Uterus (tissue), 4 donors: ENCODE measurements around the gene AFAP1L1. TPM values are rescaled to one million over a fixed set of nuclear protein-coding genes. Genes with fewer than 3 reads are reported as not detected.

Experiments used
- DNase-seq, 2 donors: peaks; one replicate each; pipeline ENCODE4 v3.0.0-alpha.2; 2019 to 2020
- H3K27ac ChIP-seq, 2 donors: fragments of 200-600 bp; sonication (generic); 1 replicate in 1 of 2; 2 replicates in 1 of 2; pipeline ENCODE4 v1.5.1; 2016 to 2018
- H3K27me3 ChIP-seq, 2 donors: fragments of 200-600 bp; sonication (generic); one replicate each; pipeline ENCODE4 v1.5.1; 2018 to 2019; ENCODE audit warnings: control low read depth in 1 of 2
- H3K36me3 ChIP-seq, 2 donors: fragments of 200-600 bp; sonication (generic); one replicate each; pipeline ENCODE4 v1.5.1; 2019; ENCODE audit warnings: control low read depth in 1 of 2
- H3K4me1 ChIP-seq, 2 donors: fragments of 200-600 bp; sonication (generic); one replicate each; pipeline ENCODE4 v1.5.1; 2018 to 2019; ENCODE audit warnings: control low read depth in 1 of 2
- H3K4me3 ChIP-seq, 2 donors: fragments of 200-600 bp; sonication (generic); 1 replicate in 1 of 2; 2 replicates in 1 of 2; pipeline ENCODE4 v1.5.1; 2018 to 2019; ENCODE audit warnings: mild to moderate bottlenecking in 1 of 2
- H3K9me3 ChIP-seq, 2 donors: fragments of 200-600 bp; sonication (generic); one replicate each; pipeline ENCODE4 v1.5.1; 2019; ENCODE audit warnings: control low read depth in 1 of 2
- POLR2A ChIP-seq, 2 donors: fragments of 450-650 bp; IDR thresholded peaks; one replicate each; pipeline ENCODE4 v1.6.1; 2016; ENCODE audit warnings: antibody characterized with exemption in 2 of 2, mild to moderate bottlenecking in 1 of 2, moderate library complexity in 1 of 2
- intact Hi-C: fragments of 100-400 bp; cut with DNase I; formaldehyde crosslinking; loops from one replicate; pipeline ENCODE4 v1.15.1; 2023; ENCODE audit warnings: low total_unique reads
- total RNA-seq, 4 donors: library from RNA; depleted of rRNA in 3 of 4; stranded (reverse); fragments of >200 nt in 3 of 4; gene quantifications; one replicate each; pipeline versions ENCODE4 v1.1.0 to v1.2.4, GENCODE V29; 2014 to 2023
- TF ChIP-seq, protein P1 (sequence below), 4 experiments: fragments of 200-600 bp in 2 of 4; fragments of 450-650 bp in 2 of 4; sonication (generic) in 2 of 4; IDR thresholded peaks; one replicate each; pipeline ENCODE4 v1.5.1; 2016 to 2019; ENCODE audit warnings: antibody characterized with exemption in 4 of 4, mild to moderate bottlenecking in 2 of 4, moderate library complexity in 1 of 4
- donor health status: DM: yes; HTN: yes; CAD: no.

Gene AFAP1L1
- total RNA-seq, 4 donors from 2014 or later, result 5.3 to 26.9 (median 24.6) TPM

DNA sequence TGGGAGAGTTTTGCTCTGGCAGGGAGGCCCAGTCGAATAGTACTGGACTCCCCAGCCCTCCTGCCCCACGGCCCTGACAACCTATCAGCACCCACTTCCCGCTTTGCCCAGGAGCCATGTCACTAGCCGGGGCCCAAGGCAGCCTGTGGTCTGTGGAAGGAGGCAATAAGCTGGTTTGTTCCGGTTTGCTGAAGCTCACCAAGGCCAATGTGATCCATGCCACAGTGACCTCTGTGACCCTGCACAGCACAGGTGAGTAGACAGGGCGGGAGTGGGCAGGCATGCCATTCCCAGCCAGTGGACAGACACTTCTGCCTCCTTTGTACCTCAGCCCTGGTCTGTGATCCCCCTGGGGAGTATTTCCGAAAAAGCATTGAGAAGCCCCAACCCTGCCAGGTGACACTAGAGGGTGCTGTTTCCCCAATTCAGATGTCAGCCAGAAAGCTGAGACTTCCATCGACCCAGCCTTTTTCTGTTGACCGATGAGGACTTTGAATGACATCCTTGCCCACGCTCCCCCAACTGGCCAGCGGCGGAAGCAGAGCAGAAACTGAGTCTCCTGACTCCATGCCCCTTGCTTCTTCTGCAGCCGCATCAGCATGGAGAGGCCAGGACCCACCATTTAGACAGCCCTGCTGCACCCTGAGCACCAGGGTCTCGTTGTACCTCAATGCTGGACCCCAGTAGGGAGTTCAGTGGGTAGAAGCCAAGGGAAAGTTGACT, 95.8 kb downstream of the AFAP1L1 start:
- TF ChIP-seq POLR2A (IDR thresholded peaks at IDR 0.05), result no peak
- TF ChIP-seq, protein P1, sequence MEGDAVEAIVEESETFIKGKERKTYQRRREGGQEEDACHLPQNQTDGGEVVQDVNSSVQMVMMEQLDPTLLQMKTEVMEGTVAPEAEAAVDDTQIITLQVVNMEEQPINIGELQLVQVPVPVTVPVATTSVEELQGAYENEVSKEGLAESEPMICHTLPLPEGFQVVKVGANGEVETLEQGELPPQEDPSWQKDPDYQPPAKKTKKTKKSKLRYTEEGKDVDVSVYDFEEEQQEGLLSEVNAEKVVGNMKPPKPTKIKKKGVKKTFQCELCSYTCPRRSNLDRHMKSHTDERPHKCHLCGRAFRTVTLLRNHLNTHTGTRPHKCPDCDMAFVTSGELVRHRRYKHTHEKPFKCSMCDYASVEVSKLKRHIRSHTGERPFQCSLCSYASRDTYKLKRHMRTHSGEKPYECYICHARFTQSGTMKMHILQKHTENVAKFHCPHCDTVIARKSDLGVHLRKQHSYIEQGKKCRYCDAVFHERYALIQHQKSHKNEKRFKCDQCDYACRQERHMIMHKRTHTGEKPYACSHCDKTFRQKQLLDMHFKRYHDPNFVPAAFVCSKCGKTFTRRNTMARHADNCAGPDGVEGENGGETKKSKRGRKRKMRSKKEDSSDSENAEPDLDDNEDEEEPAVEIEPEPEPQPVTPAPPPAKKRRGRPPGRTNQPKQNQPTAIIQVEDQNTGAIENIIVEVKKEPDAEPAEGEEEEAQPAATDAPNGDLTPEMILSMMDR (IDR thresholded peaks at IDR 0.05), result peak; percentile 75 to 83 (median 77)
- intact Hi-C loops, result loop anchor here (5.0 kb wide), 1 partner anchor 200 kb away; no protein-coding TSS in a partner anchor
- Histone ChIP-seq H3K9me3 (no peaks in the 10 kb centered on the region), H3K4me1 (no peaks in the 10 kb centered on the region), H3K27me3 (no peaks in the 10 kb centered on the region), H3K36me3 (no peaks in the 10 kb centered on the region), H3K4me3 (no peak overlapping the region), H3K27ac (peak overlapping the region in 1 of 2 donors; percentile 35)
- peak; percentile 71 to 80 for DNase-seq

DNA sequence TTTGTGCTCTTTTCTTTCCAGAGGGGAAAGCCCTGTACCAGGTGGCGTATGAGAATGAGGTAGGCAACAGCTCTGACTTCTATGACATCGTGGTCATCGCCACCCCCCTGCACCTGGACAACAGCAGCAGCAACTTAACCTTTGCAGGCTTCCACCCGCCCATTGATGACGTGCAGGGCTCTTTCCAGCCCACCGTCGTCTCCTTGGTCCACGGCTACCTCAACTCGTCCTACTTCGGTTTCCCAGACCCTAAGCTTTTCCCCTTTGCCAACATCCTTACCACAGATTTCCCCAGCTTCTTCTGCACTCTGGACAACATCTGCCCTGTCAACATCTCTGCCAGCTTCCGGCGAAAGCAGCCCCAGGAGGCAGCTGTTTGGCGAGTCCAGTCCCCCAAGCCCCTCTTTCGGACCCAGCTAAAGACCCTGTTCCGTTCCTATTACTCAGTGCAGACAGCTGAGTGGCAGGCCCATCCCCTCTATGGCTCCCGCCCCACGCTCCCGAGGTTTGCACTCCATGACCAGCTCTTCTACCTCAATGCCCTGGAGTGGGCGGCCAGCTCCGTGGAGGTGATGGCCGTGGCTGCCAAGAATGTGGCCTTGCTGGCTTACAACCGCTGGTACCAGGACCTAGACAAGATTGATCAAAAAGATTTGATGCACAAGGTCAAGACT, 96.5 kb downstream of the AFAP1L1 start:
- Histone ChIP-seq H3K27ac (no peak overlapping the region), H3K4me1 (no peaks in the 10 kb centered on the region), H3K27me3 (no peaks in the 10 kb centered on the region), H3K36me3 (no peaks in the 10 kb centered on the region), H3K4me3 (no peak overlapping the region), H3K9me3 (no peaks in the 10 kb centered on the region)
- intact Hi-C loops, result loop anchor here (5.0 kb wide), 1 partner anchor 199 kb away; no protein-coding TSS in a partner anchor
- TF ChIP-seq, protein P1 (IDR thresholded peaks at IDR 0.05), result no peak
- no peak for TF ChIP-seq POLR2A (IDR thresholded peaks at IDR 0.05)
- DNase-seq, result no peak

DNA sequence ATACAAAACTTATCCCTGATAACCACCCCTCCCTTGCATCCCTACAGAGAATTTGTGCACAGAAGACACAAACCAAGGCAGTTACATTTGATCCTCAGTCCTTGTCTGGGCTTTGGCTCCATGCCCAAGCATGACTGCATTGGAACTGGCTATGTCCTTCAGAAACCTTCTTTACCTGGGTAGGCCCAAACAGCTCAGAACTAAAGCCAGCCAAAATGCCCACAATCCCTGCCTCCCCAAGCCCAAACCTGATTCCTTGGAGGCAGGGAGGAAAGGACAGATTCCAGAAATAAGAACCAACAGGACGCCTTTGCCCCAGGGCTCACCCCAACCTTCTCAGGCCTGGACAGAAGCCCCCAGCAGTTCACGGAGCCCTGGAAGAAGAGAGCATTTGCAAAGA, 99.2 kb downstream of the AFAP1L1 start:
- H3K9me3 ChIP-seq, result no peaks in the 10 kb centered on the region
- no peak overlapping the region for H3K4me3 ChIP-seq
- intact Hi-C loops, result no loop called here
- no peaks in the 10 kb centered on the region for H3K27me3 ChIP-seq
- peak overlapping the region in 1 of 2 donors; percentile 72 for H3K27ac ChIP-seq
- H3K4me1 ChIP-seq, result no peaks in the 10 kb centered on the region
- TF ChIP-seq, protein P1 (IDR thresholded peaks at IDR 0.05), result no peak
- no peak for TF ChIP-seq POLR2A (IDR thresholded peaks at IDR 0.05)
- peak in 1 of 2 donors; percentile 42 for DNase-seq
- H3K36me3 ChIP-seq, result no peaks in the 10 kb centered on the region

DNA sequence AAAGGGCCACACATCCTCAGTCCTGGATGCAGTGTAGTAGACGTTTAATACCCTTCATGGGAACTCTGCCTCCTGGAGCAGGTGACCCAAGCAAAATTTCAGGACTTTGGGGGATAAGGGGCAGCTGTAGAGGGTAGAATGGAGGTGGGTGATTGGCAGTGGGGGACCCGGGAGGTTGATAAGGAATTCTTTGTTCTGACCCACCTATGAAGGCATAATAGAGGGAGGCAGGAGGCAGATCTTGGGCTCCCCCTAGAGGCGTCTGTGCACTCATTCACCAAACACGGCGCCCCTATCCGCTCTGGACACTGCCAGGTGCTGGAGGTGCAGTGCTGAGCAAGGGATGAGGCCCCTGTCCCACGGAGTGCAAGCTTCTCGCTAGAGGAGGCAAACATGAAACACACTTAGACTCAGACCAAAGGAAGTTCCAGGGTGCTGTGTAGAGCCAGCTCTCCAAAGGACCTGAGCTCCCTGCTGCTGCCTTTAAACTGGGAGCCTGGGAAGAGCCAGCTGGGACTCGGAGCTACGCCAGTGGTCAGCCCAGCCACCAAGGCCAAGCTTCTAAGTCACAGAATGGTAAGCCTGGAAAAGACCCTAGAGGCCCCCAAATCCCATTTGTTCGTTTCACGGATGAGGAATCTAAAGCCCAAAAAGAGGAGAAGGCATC, 99.8 kb downstream of the AFAP1L1 start:
- peak; percentile 50 to 61 for DNase-seq
- intact Hi-C loops, result no loop called here
- Histone ChIP-seq H3K4me3 (no peak overlapping the region), H3K4me1 (no peaks in the 10 kb centered on the region), H3K27me3 (no peaks in the 10 kb centered on the region), H3K36me3 (no peaks in the 10 kb centered on the region), H3K9me3 (no peaks in the 10 kb centered on the region), H3K27ac (peak overlapping the region; percentile 36 to 72)
- TF ChIP-seq, protein P1 (IDR thresholded peaks at IDR 0.05), result peak; percentile 52 to 71 (median 63)
- TF ChIP-seq POLR2A (IDR thresholded peaks at IDR 0.05), result no peak
